H1 (cell line): ENCODE results near the gene KLHL40.

ENCODE experiments used
- CTCF ChIP-seq, 3 experiments: IDR thresholded peaks; 1 replicate in 2 of 3; 2 replicates in 1 of 3; pipeline versions ENCODE4 v1.5.1 to v1.6.1; 2011; ENCODE audit warnings: low read length in 3 of 3, mild to moderate bottlenecking in 3 of 3, inconsistent platforms in 2 of 3, low read depth in 1 of 3, moderate library complexity in 1 of 3; ENCODE audit not compliant: insufficient read depth in 1 of 3; ENCODE audit errors: control extremely low read depth in 1 of 3
- EP300 ChIP-seq, 2 experiments: IDR thresholded peaks; 1 replicate in 1 of 2; 2 replicates in 1 of 2; pipeline ENCODE4 v1.6.1; 2011 to 2012; ENCODE audit warnings: low read depth in 2 of 2, low read length in 2 of 2, mild to moderate bottlenecking in 2 of 2, borderline replicate concordance in 1 of 2, inconsistent platforms in 1 of 2, moderate library complexity in 1 of 2

- no peak for TF ChIP-seq CTCF (IDR thresholded peaks at IDR 0.05; ENCODE audit: control extremely low read depth in 1 of 3, insufficient read depth in 1 of 3, low read depth in 1 of 3, low read length in 3 of 3)
- no peak for TF ChIP-seq EP300 (IDR thresholded peaks at IDR 0.05; ENCODE audit: borderline replicate concordance in 1 of 2, low read depth in 2 of 2, low read length in 2 of 2)
Observed at GRCh38 chr3:42701371-42702065, 16.2 kb downstream of the KLHL40 start.
